T-helper 2 cell (primary cell): ENCODE measurements around the gene PIGQ.
A peak's percentile ranks its signal among the peaks of the same experiment; 100 is the strongest.
"Not testable (repeated sequence)": the region's sequence is repeated elsewhere in the genome, so short reads cannot be mapped to it uniquely, and the experiment has no call there.

Experiments
- DNase-seq, 5 experiments: peaks; one replicate each; pipeline versions ENCODE4 v3.0.0 to v3.0.0-alpha.2; 2012 to 2022

The PIGQ gene

GRCh38 chr16:586645-587590 lies 17.1 kb downstream of the PIGQ start:
- DNase-seq: no peak

- DNase-seq: peak in 4 of 5 experiments; percentile 32 to 85 (median 52)
These were observed 18.8 kb downstream of the PIGQ start for GRCh38 chr16:588639-588888.

- DNase-seq: peak; percentile 95 to 98 (median 97)
These were observed 19.3 kb downstream of the PIGQ start for GRCh38 chr16:588889-589657.

- peak; percentile 98 to 99 (median 99) for DNase-seq
These were observed 20.0 kb downstream of the PIGQ start, which contains the start of gene RAB40C for GRCh38 chr16:589658-590187. Gene RAB40C (plus strand): TSS chr16:590066. CDS start chr16:590292, 226 bp downstream.

- no peak for DNase-seq
These were observed 20.5 kb downstream of the PIGQ start for GRCh38 chr16:590188-590814.

GRCh38 chr16:590815-591200 lies 21.0 kb downstream of the PIGQ start:
- DNase-seq: no peak

- DNase-seq: no peak
These were observed 21.5 kb downstream of the PIGQ start for GRCh38 chr16:591231-591630.

- no peak for DNase-seq
These were observed 22.2 kb downstream of the PIGQ start for GRCh38 chr16:591892-592517.

GRCh38 chr16:592518-593306 lies 22.9 kb downstream of the PIGQ start:
- no peak for DNase-seq

GRCh38 chr16:593406-593805 lies 23.6 kb downstream of the PIGQ start:
- DNase-seq: no peak

GRCh38 chr16:593807-594206 lies 24.0 kb downstream of the PIGQ start:
- DNase-seq: no peak

GRCh38 chr16:595094-595528 lies 25.3 kb downstream of the PIGQ start:
- DNase-seq: no peak

GRCh38 chr16:595942-596735 lies 26.4 kb downstream of the PIGQ start:
- no peak for DNase-seq

GRCh38 chr16:596736-597060 lies 26.9 kb downstream of the PIGQ start:
- DNase-seq: no peak

GRCh38 chr16:597655-598054 lies 27.9 kb downstream of the PIGQ start:
- DNase-seq: not testable (repeated sequence)

- no peak for DNase-seq
These were observed 29.3 kb downstream of the PIGQ start for GRCh38 chr16:598823-599739.

GRCh38 chr16:600781-601180 lies 31.0 kb downstream of the PIGQ start:
- DNase-seq: no peak

- DNase-seq: no peak
These were observed 34.2 kb downstream of the PIGQ start for GRCh38 chr16:603933-604332.

GRCh38 chr16:606656-607307 lies 37.0 kb downstream of the PIGQ start:
- DNase-seq: no peak
